Ecto neural progenitor cell (in vitro differentiated cells): Measurements from ENCODE around the gene TACSTD2.
"Not testable (repeated sequence)": the region's sequence is repeated elsewhere in the genome, so short reads cannot be mapped to it uniquely, and the experiment has no call there.

ENCODE experiments used
- DNase-seq: peaks from one replicate; pipeline ENCODE4 v3.0.0-alpha.2; 2018; ENCODE audit warnings: low spot score

Gene TACSTD2

GRCh38 chr1:58587667-58588066, 10.6 kb upstream of the TACSTD2 start:
- no peak for DNase-seq

GRCh38 chr1:58586271-58586670, 9.2 kb upstream of the TACSTD2 start:
- DNase-seq, result no peak

DNA sequence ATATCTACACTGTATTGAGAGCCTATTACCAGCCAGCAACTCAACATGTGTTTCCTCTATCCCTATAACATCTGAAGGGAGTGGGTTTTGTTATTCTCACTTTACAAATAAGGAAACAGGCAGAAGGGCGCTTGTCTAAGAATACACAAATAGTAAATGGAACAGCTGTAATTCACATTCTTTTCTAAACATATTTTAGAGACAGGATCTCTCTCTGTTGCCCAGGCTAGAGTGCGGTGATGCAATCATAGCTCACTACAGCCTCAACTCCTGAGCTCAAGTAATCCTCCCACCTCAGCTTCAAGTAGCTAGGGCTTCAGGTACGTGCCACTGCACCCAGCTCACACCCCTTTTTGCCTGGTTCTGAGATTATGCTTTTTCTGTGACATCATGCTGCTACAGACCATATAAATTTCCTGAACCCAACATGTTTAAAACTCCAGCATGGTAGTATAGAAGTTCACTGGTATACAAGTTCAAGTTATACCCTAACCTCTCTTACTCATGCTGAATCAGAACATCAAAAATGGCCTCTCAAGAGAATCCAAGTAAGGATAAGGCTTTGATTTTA, 8.6 kb upstream of the TACSTD2 start:
- DNase-seq, result no peak

DNA sequence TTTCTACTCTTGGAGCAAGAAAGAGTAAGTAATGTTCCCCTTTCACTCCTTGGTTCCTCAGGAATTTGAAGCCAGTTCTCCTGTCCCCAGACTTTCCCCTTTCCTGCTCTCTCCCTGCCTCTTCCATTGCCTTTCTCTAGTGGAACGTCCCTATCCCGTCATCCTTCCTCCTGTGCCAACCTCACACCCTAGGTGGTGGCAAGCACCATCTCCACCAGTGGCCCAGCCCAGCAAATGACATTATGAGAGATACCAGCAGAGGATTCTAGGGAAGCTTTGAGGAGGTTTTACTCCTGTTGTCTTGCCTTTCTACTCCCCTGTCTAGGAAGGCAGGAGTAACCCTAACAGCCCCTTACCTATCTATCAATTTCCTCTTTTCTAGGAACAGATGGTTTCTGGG, 8.1 kb upstream of the TACSTD2 start:
- DNase-seq, result no peak

- no peak for DNase-seq
Measured at GRCh38 chr1:58584082-58584895, 7.2 kb upstream of the TACSTD2 start.

- no peak for DNase-seq
Measured at GRCh38 chr1:58583496-58583895, 6.4 kb upstream of the TACSTD2 start.

DNA sequence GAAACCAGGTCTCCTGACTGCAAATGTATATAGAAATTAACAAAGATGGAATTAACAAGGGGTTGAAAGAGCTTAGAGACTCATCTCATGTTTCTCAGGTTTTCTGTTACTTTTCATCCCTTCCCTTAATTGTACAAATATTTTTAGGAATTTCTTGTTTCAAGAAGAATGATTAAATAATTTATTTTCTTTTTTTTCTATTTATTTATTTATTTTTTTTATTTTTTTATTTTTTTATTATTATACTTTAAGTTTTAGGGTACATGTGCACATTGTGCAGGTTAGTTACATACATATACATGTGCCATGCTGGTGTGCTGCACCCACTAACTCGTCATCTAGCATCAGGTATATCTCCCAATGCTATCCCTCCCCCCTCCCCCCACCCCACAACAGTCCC, 5.1 kb upstream of the TACSTD2 start:
- not testable (repeated sequence) for DNase-seq

DNA sequence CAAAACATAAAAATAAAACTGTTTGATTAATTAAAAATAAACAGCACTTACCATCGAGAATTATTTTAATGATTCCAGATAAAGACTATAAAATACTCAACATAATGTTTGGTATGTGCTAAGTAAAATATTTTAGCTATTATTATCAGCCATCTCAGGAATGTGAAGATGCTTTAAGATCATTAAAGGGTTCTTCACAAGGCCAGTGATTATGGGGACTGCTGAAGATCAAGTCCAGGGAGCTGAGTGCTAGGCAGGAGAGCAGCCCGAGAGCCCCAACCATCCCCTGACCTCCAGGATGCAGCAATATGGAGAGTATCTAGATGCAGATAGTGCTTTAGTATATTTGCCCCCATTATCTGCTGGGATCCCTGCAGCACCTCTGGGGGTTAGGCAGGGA, 4.6 kb upstream of the TACSTD2 start:
- no peak for DNase-seq

DNA sequence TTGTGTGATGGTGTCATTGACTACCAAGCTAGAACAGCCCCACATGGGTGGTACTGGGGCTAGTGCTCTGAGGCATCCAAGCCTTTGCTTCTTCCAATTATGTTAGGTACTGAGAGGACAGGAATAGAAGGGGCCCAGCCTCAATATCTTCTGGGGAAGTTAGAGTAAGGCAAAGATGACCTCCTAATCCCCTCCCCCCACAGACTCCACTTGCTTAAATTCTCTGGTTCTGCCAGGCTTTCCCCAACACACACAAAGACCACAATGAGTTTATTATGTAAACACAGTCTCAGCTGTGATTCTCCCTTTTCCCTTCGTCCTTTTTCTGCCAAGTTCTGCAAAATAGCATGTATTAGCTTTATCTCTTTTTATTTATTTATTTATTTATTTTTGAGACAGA, 3.1 kb upstream of the TACSTD2 start:
- DNase-seq, result no peak

DNA sequence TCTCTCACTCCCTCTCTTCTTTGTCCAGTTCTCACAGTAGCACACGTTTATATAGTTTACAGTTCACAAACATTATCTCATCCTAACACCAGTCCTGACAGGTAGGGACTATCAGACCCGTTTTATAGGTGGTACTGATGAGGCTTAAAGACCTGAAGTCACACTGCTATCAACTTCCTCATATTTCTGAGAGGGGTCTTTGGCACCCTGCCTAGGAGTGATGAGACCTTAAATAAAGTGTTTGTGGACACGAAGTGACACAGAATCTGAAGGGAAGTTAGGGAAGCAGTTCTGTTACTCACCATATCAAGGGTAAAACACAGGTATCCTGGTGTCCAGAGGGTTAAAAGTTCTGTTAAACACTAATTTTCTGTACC, 590 bp upstream of the TACSTD2 start:
- DNase-seq, result no peak

GRCh38 chr1:58576325-58576726, 726 bp downstream of the TACSTD2 start:
- DNase-seq, result no peak

- no peak for DNase-seq
Measured at GRCh38 chr1:58575551-58576324, 1.3 kb downstream of the TACSTD2 start.

DNA sequence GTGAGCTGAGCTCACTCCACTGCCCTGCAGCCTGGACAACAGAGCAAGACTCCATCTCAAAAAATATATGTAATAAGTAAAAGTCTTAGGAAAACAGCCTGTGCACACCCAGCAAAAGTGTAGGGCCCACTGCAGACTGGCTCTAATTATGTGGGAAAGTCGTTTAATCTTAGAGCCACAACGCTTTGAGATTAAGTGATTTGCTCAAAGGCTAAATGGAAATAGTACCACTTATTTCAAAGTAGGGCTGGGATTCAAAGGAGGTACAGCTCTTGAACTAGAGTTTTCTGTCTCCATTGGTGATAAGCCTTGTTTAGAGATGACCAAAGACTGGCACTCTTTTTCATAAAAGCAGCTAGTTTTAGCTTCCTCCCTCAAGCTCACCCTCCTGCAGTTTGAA, 2.2 kb downstream of the TACSTD2 start:
- DNase-seq, result no peak

- DNase-seq, result no peak
Measured at GRCh38 chr1:58573705-58574591, 3.1 kb downstream of the TACSTD2 start.

DNA sequence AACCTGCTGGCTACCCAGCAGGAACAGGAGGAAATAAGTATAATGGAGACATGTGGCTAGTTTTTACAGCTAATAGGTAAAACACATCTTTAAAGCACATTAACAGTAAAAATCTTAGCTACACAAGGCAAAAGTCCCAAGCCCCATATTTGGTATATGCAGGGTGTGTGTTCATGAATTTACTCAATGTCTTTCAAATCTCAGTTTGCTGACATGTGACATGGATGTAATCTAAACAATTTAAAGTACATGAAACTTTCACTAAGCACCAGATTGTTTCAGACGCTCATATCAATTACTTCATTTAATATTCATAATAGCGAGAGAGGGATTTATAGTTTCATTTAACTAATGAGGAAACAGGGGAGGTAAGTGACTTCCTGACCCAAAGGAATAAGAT, 3.9 kb downstream of the TACSTD2 start:
- no peak for DNase-seq

- no peak for DNase-seq
Measured at GRCh38 chr1:58572690-58573089, 4.4 kb downstream of the TACSTD2 start.

GRCh38 chr1:58571616-58572015, 5.4 kb downstream of the TACSTD2 start:
- DNase-seq, result no peak

DNA sequence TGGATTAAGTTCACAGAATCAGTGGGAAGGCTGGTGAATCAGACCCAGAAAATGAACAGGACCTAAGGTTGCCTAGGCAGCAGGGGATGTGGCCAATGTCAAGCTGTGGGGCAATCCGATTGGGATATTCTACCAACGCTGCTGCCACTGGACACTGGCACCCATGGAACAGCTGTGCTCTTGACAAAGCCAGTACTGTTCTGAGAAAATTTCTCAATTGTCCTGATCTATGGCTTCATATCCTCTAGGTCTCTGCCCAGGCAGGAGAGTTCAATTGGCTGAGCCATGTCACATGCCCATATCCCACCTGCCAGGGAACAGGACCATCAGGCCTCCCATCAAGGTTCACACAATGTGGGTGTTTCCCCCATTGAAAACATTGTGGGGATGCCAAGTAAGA, 6.2 kb downstream of the TACSTD2 start:
- DNase-seq, result no peak

DNA sequence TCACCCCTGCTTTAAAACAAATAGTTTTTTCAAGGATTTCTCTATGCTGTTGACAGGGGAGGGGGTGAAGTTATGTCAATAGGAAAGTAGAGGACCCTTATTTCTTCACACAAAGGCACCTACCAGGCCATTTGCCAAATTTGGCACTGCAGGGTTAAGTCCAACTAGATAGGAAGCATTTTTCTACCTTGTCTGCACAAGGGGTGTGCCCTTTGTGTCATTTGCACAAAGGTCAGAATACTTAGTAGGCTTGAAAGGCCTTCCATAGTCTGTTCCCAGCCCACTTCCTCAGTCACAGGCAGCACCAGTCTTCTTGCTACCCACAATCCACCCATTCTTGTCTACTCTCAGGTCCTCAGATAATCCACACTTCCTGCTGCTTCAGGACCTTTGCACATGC, 7.0 kb downstream of the TACSTD2 start:
- DNase-seq, result no peak

GRCh38 chr1:58568911-58569310, 8.1 kb downstream of the TACSTD2 start:
- DNase-seq, result no peak

- no peak for DNase-seq
Measured at GRCh38 chr1:58568271-58568860, 8.7 kb downstream of the TACSTD2 start.

DNA sequence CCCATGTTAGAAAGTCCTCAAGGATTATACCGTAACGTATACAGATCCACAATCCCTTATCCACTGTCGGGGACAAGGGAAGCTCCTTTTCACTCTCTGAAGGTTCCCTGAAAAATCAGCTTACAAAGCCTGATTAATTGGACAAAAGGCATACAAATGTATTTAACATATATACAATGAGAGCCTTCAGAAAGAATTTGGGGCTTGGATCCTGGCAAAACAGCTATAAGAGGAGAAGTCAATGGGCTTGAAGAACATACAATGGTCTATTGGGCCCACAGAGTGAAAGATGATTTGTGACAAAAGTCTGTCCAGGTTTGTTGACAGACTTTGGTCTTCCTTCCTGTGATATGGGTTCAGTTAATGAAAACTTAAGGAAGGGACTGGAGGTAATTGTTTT, 10.7 kb downstream of the TACSTD2 start:
- DNase-seq, result no peak
